NCI-H146 (cell line): ENCODE measurements around the gene CDH1.

Experiments
- DNase-seq: peaks from one replicate; lab custom pipeline; 2025; lab: John Stamatoyannopoulos, UW

The CDH1 gene

DNA sequence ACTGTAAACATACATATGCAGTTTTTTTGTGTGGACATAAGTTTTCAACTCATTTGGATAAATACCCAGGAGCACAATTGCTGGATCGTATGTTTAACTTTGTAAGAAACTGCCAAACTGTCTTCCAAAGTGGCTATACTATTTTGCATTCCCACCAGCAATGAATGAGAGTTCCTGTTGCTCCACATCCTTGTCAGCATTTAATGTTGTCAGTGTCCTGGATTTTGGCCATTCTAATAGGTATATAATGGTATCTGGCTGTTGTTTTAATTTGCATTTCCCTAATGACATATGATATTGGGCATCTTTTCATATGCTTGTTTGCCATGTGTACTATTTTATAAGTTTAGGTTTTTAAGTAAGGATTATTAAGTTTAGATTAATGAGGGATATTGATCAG lies 120.4 kb downstream of the CDH1 start:
- no peak for DNase-seq

GRCh38 chr16:68859828-68860227 lies 122.7 kb downstream of the CDH1 start:
- DNase-seq = no peak

DNA sequence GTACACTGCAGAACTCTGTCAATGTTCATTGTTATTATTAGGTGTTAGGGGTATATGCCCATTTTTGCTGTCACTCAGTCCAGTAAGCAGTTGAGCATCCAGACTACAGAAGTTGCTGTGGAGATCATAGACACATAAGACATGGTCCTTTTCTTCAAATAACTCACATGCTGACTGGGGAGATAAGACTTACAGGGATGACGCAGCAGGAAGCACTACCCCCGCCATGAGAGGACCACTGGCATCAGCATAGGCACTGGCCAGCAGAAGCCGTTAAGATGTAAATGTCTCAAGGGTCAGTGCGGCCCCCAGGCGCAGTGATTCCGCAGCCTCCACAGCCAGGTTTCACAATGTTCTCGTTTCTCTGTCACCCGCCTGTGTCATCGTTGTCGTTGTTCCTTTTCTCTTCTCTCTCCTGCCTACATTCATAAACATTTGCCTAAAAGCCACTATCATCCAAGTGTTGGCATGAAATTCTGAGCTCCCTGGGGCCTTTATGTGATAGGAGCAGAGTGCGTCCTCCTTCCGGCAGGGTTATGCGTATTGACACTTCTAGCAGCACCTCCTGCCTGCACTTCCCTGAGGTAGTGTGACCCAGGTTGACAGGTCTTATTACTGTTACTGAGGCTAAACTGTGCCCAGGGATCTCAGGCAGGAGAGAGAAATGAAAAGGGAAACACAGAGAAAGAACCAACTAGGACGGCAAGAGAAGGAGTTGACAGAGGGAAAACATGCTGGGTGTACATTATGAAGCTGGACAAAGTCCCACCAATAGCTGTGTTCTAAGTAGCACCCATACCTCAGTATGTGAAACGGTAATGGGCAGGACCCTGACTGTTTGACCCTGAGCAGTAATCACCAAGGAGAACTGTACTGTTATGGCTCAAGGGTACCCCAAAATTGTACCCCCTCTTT lies 124.1 kb downstream of the CDH1 start:
- no peak for DNase-seq

- DNase-seq = peak; percentile 66
These were observed 129.8 kb downstream of the CDH1 start for GRCh38 chr16:68866933-68867332.

- DNase-seq = no peak
These were observed 132.5 kb downstream of the CDH1 start for GRCh38 chr16:68869492-68870088.

- no peak for DNase-seq
These were observed 136.8 kb downstream of the CDH1 start for GRCh38 chr16:68873635-68874471.

DNA sequence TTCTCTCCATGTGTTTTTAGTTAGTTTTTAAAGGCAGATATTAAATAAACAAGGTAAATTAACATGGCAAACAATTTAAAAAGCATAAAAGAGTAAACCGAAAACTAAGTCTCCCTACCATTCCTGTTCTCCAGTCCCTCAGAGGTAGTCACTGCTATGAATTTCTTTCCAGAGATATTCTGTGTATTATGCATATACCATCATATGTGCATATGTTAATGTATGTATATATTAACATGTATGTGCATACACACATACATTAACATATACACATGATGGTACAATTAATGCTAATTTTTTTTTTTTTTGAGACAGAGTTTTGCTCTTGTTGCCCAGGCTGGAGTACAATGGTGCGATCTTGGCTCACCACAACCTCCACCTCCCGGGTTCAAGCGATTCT lies 138.8 kb downstream of the CDH1 start:
- DNase-seq = no peak

DNA sequence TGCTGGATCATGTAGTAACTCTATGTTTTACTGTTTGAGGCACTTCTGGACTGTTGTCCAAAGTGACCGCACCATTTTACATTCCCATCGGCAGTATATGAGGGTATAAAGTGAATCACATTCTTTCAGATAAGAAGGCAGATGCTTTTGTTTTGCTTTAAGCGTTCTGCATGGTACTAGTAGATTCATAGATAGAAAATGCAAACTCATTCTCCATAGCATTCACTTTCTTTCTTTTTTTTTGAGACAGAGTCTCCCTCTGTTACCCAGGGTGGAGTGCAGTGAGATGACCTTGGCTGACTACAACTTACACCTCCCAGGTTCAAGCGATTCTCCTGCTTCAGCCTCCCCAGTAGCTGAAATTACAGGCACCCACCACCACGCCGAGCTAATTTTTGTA lies 146.6 kb downstream of the CDH1 start:
- no peak for DNase-seq

GRCh38 chr16:68884401-68884800 lies 147.3 kb downstream of the CDH1 start:
- no peak for DNase-seq
